HG02938 (cell line): ENCODE measurements around the gene PWWP2A.
"Not testable (repeated sequence)": the region's sequence is repeated elsewhere in the genome, so short reads cannot be mapped to it uniquely, and the experiment has no call there.

Experiments
- ATAC-seq: cut with Tn5 transposase; IDR thresholded peaks from one replicate; pipeline ENCODE4 v1.9.1; 2021; ENCODE audit warnings: mild to moderate bottlenecking, moderate library complexity; ENCODE audit not compliant: unreplicated experiment

The PWWP2A gene

GRCh38 chr5:160119142-160119904 is at the start of gene PWWP2A:
Gene PWWP2A, minus strand, starts transcription at chr5:160119450. Its CDS starts 62 bp downstream, at chr5:160119388.
- peak; percentile 93 for ATAC-seq

DNA sequence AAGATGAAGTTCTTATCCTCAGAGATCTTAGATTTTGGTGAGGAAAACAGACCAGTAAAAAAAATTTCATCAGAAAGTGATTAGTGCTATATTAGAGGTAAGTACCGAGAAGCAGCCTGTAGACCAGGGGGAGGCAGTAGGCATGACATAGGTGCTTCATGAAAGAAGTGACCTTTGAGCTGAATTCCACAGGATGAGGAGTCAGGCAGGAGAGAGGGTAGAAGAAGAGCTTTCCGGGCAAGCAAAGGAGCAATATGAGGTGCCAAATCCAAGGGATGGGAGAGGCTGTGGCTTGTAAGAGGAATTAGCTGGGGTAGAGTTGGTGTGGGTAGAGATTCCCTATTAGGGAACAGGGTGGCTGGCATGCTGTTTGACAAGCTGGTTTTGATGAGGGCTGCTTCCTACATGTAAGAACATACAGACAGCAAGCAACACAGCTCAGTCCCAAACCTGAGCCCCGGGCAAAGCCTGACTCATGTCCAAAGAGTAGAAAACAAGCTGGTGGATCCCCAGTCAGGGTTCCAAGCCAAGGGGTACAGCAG is 48.4 kb upstream of the PWWP2A start:
- ATAC-seq, result no peak

GRCh38 chr5:160166973-160167623 is 47.8 kb upstream of the PWWP2A start:
- ATAC-seq, result no peak

- ATAC-seq, result no peak
These were observed 47.1 kb upstream of the PWWP2A start for GRCh38 chr5:160166069-160166972.

- ATAC-seq, result no peak
These were observed 46.2 kb upstream of the PWWP2A start for GRCh38 chr5:160165137-160166068.

- ATAC-seq, result no peak
These were observed 43.7 kb upstream of the PWWP2A start for GRCh38 chr5:160162910-160163309.

DNA sequence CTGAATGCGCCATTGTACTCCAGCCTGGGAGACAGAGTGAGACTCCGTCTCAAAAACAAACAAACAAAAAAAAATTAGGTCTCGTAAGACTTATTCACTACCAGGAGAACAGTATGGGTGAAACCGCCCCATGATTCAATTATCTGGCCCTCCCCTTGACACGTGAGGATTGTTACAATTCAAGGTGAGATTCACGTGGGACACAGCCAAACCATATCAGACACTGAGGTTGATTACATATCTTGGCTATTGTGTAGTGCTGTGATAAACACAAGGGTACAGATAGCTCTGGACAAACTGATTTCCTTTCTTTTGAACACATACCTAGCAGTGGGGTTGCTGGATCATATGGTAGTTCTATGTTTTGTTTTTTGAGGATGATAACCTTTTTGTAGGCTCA is 42.4 kb upstream of the PWWP2A start:
- ATAC-seq, result no peak

GRCh38 chr5:160160875-160161274 is 41.6 kb upstream of the PWWP2A start:
- not testable (repeated sequence) for ATAC-seq

GRCh38 chr5:160159991-160160792 is 40.9 kb upstream of the PWWP2A start:
- ATAC-seq, result no peak

DNA sequence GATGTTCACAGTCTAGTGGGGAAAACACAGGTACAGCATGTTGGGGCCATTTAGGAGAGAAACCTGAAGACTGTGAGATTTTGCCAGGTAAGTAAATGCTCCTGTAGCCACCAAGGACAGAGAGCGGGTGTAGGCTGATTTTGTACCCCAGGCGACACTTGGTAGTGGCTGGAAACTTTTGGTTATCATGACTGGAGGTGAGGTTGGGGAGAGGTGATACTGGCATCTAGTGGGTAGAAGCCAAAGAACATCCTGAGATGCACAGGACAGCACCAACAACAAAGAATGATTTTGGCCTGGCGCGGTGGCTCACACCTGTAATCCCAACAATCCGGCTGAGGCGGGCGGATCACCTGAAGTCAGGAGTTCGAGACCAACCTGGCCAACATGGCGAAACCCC is 38.8 kb upstream of the PWWP2A start:
- no peak for ATAC-seq

DNA sequence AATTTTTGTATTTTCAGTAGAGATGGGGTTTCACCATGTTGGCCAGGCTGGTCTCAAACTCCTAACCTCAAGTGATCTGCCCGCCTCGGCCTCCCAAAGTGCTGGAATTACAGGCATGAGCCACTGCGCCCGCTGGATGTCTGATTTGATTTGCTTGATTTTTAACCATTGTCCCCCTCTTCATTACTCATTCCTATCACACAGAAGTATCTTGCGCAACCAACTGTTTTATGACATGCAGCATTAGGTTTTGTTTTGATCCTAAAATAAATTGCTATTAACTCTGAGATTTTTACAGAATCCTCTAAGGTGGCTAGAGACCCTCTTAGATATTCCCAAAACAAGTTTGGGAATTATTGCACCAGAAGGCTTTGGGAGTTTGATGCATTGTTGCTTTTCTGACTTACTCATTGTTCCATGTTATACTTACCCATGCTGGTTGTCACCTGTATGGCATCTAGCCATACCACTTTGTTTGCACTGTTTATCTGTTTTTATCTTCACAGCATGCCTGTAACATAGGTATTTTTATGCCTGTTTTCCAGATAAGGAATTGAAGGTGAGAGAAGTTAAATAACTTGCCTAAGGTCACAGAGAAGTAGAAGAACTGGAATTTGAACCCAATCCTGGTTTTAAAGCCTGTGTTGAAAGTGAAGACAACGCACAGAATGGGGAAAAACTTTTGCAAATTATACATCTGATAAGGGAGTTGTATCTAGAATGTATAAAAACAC is 35.9 kb upstream of the PWWP2A start:
- ATAC-seq, result no peak

- no peak for ATAC-seq
These were observed 33.7 kb upstream of the PWWP2A start for GRCh38 chr5:160152901-160153300.

GRCh38 chr5:160152287-160152686 is 33.0 kb upstream of the PWWP2A start:
- ATAC-seq, result peak; percentile 64

- no peak for ATAC-seq
These were observed 31.8 kb upstream of the PWWP2A start for GRCh38 chr5:160151017-160151416.

GRCh38 chr5:160150381-160150780 is 31.1 kb upstream of the PWWP2A start:
- no peak for ATAC-seq

DNA sequence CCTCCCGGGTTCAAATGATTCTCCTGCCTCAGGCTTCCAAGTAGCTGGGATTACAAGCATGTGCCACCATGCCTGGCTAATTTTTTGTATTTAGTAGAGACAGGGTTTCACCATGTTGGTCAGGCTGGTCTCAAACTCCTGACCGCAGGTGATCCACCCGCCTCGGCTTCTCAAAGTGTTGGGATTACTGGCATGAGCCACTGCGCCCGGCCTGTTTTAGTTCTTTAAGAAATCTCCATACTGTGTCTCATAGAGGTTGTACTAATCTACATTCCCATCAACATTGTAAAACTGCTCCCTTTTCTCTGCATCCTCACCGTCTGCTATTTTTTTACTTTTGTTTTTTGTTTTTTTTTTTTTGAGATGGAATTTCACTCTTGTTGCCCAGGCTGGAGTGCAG is 25.2 kb upstream of the PWWP2A start:
- not testable (repeated sequence) for ATAC-seq

- no peak for ATAC-seq
These were observed 15.1 kb upstream of the PWWP2A start for GRCh38 chr5:160134332-160134731.

DNA sequence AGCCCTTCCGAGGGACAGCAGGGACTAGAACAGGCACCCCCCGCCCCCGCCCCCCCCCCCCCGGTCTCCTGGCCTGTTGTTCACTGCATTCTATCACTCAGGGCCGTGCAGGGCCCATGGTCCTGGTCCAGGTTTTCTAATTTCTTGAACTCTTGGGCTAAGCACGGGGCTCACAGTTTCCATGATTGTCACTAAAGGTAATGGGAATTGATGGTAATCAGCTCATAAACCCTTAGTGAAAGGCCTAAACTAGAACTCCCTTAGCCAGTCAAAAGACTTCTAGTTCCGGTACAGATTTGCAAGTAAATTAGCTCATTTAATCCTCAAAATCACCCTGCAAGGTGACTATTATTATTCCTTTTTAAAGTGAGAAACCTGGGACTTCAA is 14.7 kb upstream of the PWWP2A start:
- ATAC-seq, result no peak
